ENCODE data around the gene ELP5.

Gene ELP5

GRCh38 chr17:7290685-7291084, 38.7 kb downstream of the ELP5 start:
- DNase-seq (ENCODE audit: low read depth): no peak
- no peak for TF ChIP-seq CTCF (conservative IDR thresholded peaks at IDR 0.05; ENCODE audit: low read length)
- no peak overlapping the region for H3K4me3 ChIP-seq (ENCODE audit: low read length)

- no peak for TF ChIP-seq CTCF (conservative IDR thresholded peaks at IDR 0.05; ENCODE audit: low read length)
- no peak for DNase-seq (ENCODE audit: low read depth)
- no peak overlapping the region for H3K4me3 ChIP-seq (ENCODE audit: low read length)
These were observed 40.2 kb downstream of the ELP5 start for GRCh38 chr17:7292194-7292593.

GRCh38 chr17:7292729-7293128, 40.7 kb downstream of the ELP5 start:
- H3K4me3 ChIP-seq (ENCODE audit: low read length): no peak overlapping the region
- no peak for TF ChIP-seq CTCF (conservative IDR thresholded peaks at IDR 0.05; ENCODE audit: low read length)
- DNase-seq (ENCODE audit: low read depth): no peak

- TF ChIP-seq CTCF (conservative IDR thresholded peaks at IDR 0.05; ENCODE audit: low read length): no peak
- DNase-seq (ENCODE audit: low read depth): no peak
- H3K4me3 ChIP-seq (ENCODE audit: low read length): no peak overlapping the region
These were observed 41.1 kb downstream of the ELP5 start for GRCh38 chr17:7293159-7293558.

- no peak overlapping the region for H3K4me3 ChIP-seq (ENCODE audit: low read length)
- no peak for DNase-seq (ENCODE audit: low read depth)
- no peak for TF ChIP-seq CTCF (conservative IDR thresholded peaks at IDR 0.05; ENCODE audit: low read length)
These were observed 42.0 kb downstream of the ELP5 start for GRCh38 chr17:7293816-7294613.

- DNase-seq (ENCODE audit: low read depth): no peak
These were observed 42.7 kb downstream of the ELP5 start, which contains the start of gene YBX2 for GRCh38 chr17:7294614-7295153. TSS of gene YBX2 (minus strand) at chr17:7294639. CDS start at chr17:7294500, 139 bp downstream.

More at GRCh38 chr17:7294614-7295153, 42.7 kb downstream of the ELP5 start, which contains the start of gene YBX2:
- H3K4me3 ChIP-seq (ENCODE audit: low read length): no peak within 1 kb of the TSS
- no peak for TF ChIP-seq CTCF (conservative IDR thresholded peaks at IDR 0.05; ENCODE audit: low read length)
